Endodermal cell (in vitro differentiated cells): ENCODE data around the gene GAPDHS. TPM values are rescaled to one million over a fixed set of nuclear protein-coding genes. Genes with fewer than 3 reads are reported as not detected.

Experiments
- DNase-seq: peaks from one replicate; pipeline ENCODE4 v3.0.0-alpha.2; 2017
- H3K27ac ChIP-seq: 2 replicates; pipeline ENCODE4 v1.5.1; 2013; ENCODE audit warnings: mild to moderate bottlenecking, low read depth, low read length, moderate library complexity
- H3K27me3 ChIP-seq: 2 replicates; pipeline ENCODE4 v1.6.1; 2013; ENCODE audit warnings: mild to moderate bottlenecking, low read length, moderate library complexity; ENCODE audit not compliant: insufficient read depth, control insufficient read depth, poor library complexity, severe bottlenecking
- H3K36me3 ChIP-seq: 2 replicates; pipeline ENCODE4 v1.7.0; 2013; ENCODE audit warnings: mild to moderate bottlenecking, low read length, moderate library complexity; ENCODE audit not compliant: control insufficient read depth, insufficient read depth
- H3K4me1 ChIP-seq: one replicate; pipeline ENCODE4 v1.7.0; 2013; ENCODE audit warnings: low read length; ENCODE audit not compliant: control insufficient read depth, insufficient read depth
- H3K4me3 ChIP-seq: 2 replicates; pipeline ENCODE4 v1.5.1; 2013; ENCODE audit warnings: mild to moderate bottlenecking, low read length, moderate library complexity
- H3K9ac ChIP-seq: 2 replicates; pipeline ENCODE4 v1.6.1; 2013; ENCODE audit warnings: mild to moderate bottlenecking, low read length, moderate library complexity; ENCODE audit not compliant: poor library complexity, severe bottlenecking; ENCODE audit errors: extremely low read depth
- H3K9me3 ChIP-seq: 2 replicates; pipeline ENCODE4 v1.6.1; 2013; ENCODE audit warnings: mild to moderate bottlenecking, low read length, moderate library complexity; ENCODE audit not compliant: control insufficient read depth
- H3K27ac Mint-ChIP-seq: 2 replicates; pipeline ENCODE4 v1.8.0; 2020; ENCODE audit warnings: mixed read lengths
- H3K27me3 Mint-ChIP-seq: 2 replicates; pipeline ENCODE4 v1.8.0; 2021; ENCODE audit warnings: mild to moderate bottlenecking, mixed read lengths; ENCODE audit not compliant: insufficient read depth
- H3K36me3 Mint-ChIP-seq: 2 replicates; pipeline ENCODE4 v1.8.0; 2020; ENCODE audit warnings: low read depth, mixed read lengths
- H3K4me1 Mint-ChIP-seq: 2 replicates; pipeline ENCODE4 v1.8.0; 2020; ENCODE audit warnings: mixed read lengths
- H3K4me3 Mint-ChIP-seq: 2 replicates; pipeline ENCODE4 v1.8.0; 2020; ENCODE audit warnings: mild to moderate bottlenecking, moderate library complexity, mixed read lengths
- H3K9me3 Mint-ChIP-seq: 2 replicates; pipeline ENCODE4 v1.8.0; 2020; ENCODE audit warnings: mild to moderate bottlenecking, mixed read lengths
- WGBS, 2 experiments: methylation state at CpG; one replicate each; pipeline versions ENCODE4 v1.1.5 to v1.1.7; 2013; ENCODE audit warnings: missing lambda C conversion rate in 2 of 2, mixed read lengths in 1 of 2; ENCODE audit not compliant: insufficient coverage in 1 of 2, insufficient read length in 1 of 2; 5-methylcytosine and 5-hydroxymethylcytosine counted together
- total RNA-seq, 2 donors: library from RNA; stranded (reverse); fragmentation: NEBNext Ultra II Directional in 1 of 2; extraction: Animal tissue kit (Norgen Biotek cat#: 25700) in 1 of 2; gene quantifications; 2 replicates in 1 of 2; 3 replicates in 1 of 2; pipeline ENCODE4 v1.2.1, GENCODE V29; 2021
- TF ChIP-seq, protein P1 (sequence below): fragments of 200-600 bp; sonication (generic); conservative IDR thresholded peaks from 2 replicates; pipeline ENCODE4 v1.5.0; 2021; ENCODE audit warnings: antibody characterized with exemption, mild to moderate bottlenecking

The GAPDHS gene
- total RNA-seq, 2 donors from 2014 or later, result not detected

DNA sequence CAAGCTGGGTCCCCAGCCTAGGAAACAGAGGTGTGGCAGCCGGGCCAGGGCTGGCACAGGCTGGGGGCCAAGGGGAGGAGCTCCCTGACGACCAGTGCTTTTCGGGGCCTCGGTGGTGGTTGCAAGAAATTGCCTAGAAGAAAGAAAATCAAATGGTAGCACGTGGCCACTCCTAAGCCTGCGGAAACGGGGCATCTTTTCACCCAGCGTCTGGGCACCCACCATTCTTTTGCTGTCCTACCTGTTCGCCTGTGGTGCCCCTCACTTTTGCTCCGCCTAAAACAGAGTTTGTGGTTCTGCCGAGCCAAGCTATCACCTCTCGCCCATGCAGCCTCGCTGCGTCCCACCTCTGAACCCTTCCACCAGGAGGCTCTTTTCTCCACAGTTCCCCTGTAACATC, 35.9 kb upstream of the GAPDHS start:
- Histone ChIP-seq H3K27ac (no peak overlapping the region), H3K4me3 (no peak overlapping the region), H3K9me3 (no peaks in the 10 kb centered on the region), H3K36me3 (peaks cover 56% of the 10 kb centered on the region), H3K4me1 (no peaks in the 10 kb centered on the region), H3K9ac (no peak overlapping the region), H3K27me3 (no peaks in the 10 kb centered on the region)
- Mint-ChIP-seq H3K9me3 (no peaks in the 10 kb centered on the region), H3K27me3 (no peaks in the 10 kb centered on the region), H3K27ac (no peak overlapping the region), H3K4me1 (peaks cover 12% of the 10 kb centered on the region), H3K36me3 (peaks cover 59% of the 10 kb centered on the region), H3K4me3 (no peak overlapping the region)
- TF ChIP-seq, protein P1, sequence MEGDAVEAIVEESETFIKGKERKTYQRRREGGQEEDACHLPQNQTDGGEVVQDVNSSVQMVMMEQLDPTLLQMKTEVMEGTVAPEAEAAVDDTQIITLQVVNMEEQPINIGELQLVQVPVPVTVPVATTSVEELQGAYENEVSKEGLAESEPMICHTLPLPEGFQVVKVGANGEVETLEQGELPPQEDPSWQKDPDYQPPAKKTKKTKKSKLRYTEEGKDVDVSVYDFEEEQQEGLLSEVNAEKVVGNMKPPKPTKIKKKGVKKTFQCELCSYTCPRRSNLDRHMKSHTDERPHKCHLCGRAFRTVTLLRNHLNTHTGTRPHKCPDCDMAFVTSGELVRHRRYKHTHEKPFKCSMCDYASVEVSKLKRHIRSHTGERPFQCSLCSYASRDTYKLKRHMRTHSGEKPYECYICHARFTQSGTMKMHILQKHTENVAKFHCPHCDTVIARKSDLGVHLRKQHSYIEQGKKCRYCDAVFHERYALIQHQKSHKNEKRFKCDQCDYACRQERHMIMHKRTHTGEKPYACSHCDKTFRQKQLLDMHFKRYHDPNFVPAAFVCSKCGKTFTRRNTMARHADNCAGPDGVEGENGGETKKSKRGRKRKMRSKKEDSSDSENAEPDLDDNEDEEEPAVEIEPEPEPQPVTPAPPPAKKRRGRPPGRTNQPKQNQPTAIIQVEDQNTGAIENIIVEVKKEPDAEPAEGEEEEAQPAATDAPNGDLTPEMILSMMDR, result peak; percentile 30
- no peak for DNase-seq
- 91 to 94% methylated on average over 12 to 14 of the region's 14 CpGs for WGBS, 2 experiments

GRCh38 chr19:35498220-35498619, 35.0 kb upstream of the GAPDHS start:
- H3K4me1 Mint-ChIP-seq, result peaks cover 20% of the 10 kb centered on the region
- no peaks in the 10 kb centered on the region for H3K9me3 Mint-ChIP-seq
- Histone ChIP-seq H3K27me3 (no peaks in the 10 kb centered on the region), H3K36me3 (peaks cover 64% of the 10 kb centered on the region), H3K9ac (no peak overlapping the region), H3K4me1 (no peaks in the 10 kb centered on the region), H3K27ac (no peak overlapping the region), H3K9me3 (no peaks in the 10 kb centered on the region), H3K4me3 (no peak overlapping the region)
- H3K36me3 Mint-ChIP-seq, result peaks cover 66% of the 10 kb centered on the region
- no peak for DNase-seq
- H3K27me3 Mint-ChIP-seq, result no peaks in the 10 kb centered on the region
- H3K27ac Mint-ChIP-seq, result no peak overlapping the region
- no peak overlapping the region for H3K4me3 Mint-ChIP-seq
- TF ChIP-seq, protein P1, result no peak
- 81 to 100% methylated on average over 1 to 3 of the region's 3 CpGs for WGBS, 2 experiments

DNA sequence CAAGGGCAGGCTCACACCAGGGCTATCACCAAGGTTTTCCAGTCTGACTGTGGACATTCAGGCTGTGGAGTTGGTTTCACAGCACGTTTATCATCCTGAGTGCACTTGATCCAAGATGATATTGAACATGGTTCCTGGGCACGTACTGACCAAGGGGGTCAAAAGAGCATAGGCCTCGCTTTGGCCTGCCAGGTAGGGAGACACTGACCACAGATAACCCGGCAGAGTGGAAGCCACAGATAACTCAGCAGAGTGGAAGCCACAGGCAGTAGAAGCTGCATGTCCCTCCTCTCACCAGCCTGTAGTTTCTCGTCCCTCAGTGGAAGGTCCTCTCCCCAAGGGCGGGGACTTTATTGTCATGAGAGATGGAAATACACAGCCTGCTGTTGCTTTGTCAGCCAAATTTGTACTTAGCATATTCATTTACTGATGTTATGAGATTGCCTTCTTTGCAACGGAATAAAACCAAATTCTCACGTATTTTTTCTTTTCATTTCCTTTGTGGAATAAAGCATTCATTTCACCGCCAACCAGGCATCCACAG, 34.2 kb upstream of the GAPDHS start:
- Histone ChIP-seq H3K9me3 (no peaks in the 10 kb centered on the region), H3K27ac (no peak overlapping the region), H3K36me3 (peaks cover 69% of the 10 kb centered on the region), H3K9ac (no peak overlapping the region), H3K27me3 (no peaks in the 10 kb centered on the region), H3K4me1 (no peaks in the 10 kb centered on the region), H3K4me3 (no peak overlapping the region)
- Mint-ChIP-seq H3K36me3 (peaks cover 72% of the 10 kb centered on the region), H3K4me1 (peaks cover 23% of the 10 kb centered on the region), H3K27me3 (no peaks in the 10 kb centered on the region), H3K27ac (no peak overlapping the region), H3K9me3 (no peaks in the 10 kb centered on the region), H3K4me3 (no peak overlapping the region)
- TF ChIP-seq, protein P1, result no peak
- no peak for DNase-seq
- WGBS, 2 experiments, result 90 to 91% methylated on average over 8 to 9 of the region's 9 CpGs
